ENCODE measurements around the gene CRISP2. TPM values are rescaled to one million over a fixed set of nuclear protein-coding genes. Genes with fewer than 3 reads are reported as not detected.

Gene CRISP2
- total and polyA plus RNA-seq, 2 donors, result not detected

GRCh38 chr6:49647476-49647875, 65.9 kb downstream of the CRISP2 start:
- DNase-seq (ENCODE audit: extremely low spot score), result no peak
- H3K4me1 ChIP-seq (ENCODE audit: insufficient read depth), result no peaks in the 10 kb centered on the region
- no peak overlapping the region for H3K4me3 ChIP-seq (ENCODE audit: low read depth, low read length)
- H3K36me3 ChIP-seq (ENCODE audit: insufficient read depth), result no peaks in the 10 kb centered on the region
- 87% methylated on average over 2 of the region's 2 CpGs for WGBS
- H3K27ac ChIP-seq (ENCODE audit: low read depth), result no peak overlapping the region

GRCh38 chr6:49646942-49647341, 66.4 kb downstream of the CRISP2 start:
- DNase-seq (ENCODE audit: extremely low spot score), result no peak
- Histone ChIP-seq H3K4me3 (ENCODE audit: low read depth, low read length) (no peak overlapping the region), H3K27ac (ENCODE audit: low read depth) (no peak overlapping the region), H3K36me3 (ENCODE audit: insufficient read depth) (no peaks in the 10 kb centered on the region), H3K4me1 (ENCODE audit: insufficient read depth) (no peaks in the 10 kb centered on the region)
- WGBS, result 62% methylated on average over 4 of the region's 4 CpGs

GRCh38 chr6:49646130-49646824, 67.1 kb downstream of the CRISP2 start:
- DNase-seq (ENCODE audit: extremely low spot score), result no peak
- H3K27ac ChIP-seq (ENCODE audit: low read depth), result no peak overlapping the region
- H3K4me3 ChIP-seq (ENCODE audit: low read depth, low read length), result no peak overlapping the region
- H3K4me1 ChIP-seq (ENCODE audit: insufficient read depth), result no peaks in the 10 kb centered on the region
- no peaks in the 10 kb centered on the region for H3K36me3 ChIP-seq (ENCODE audit: insufficient read depth)
- 87% methylated on average over 3 of the region's 3 CpGs for WGBS

GRCh38 chr6:49645139-49645538, 68.2 kb downstream of the CRISP2 start:
- Histone ChIP-seq H3K27ac (ENCODE audit: low read depth) (no peak overlapping the region), H3K36me3 (ENCODE audit: insufficient read depth) (no peaks in the 10 kb centered on the region), H3K4me3 (ENCODE audit: low read depth, low read length) (no peak overlapping the region), H3K4me1 (ENCODE audit: insufficient read depth) (no peaks in the 10 kb centered on the region)
- no peak for DNase-seq (ENCODE audit: extremely low spot score)
- WGBS, result 88% methylated on average over 3 of the region's 3 CpGs

Other genes starting within 250 kb of the CRISP2 start
- not detected for gene GLYATL3, start 213.6 kb downstream of the CRISP2 start, total RNA-seq
- gene GLYATL3, start 213.6 kb downstream of the CRISP2 start, polyA plus RNA-seq, result not detected
- gene C6orf141, start 162.9 kb downstream of the CRISP2 start, total RNA-seq, result 3.1 TPM
- gene C6orf141, start 162.9 kb downstream of the CRISP2 start, polyA plus RNA-seq, result 2.3 TPM
- gene RHAG, start 76.7 kb downstream of the CRISP2 start, total RNA-seq, result 1.0 TPM
- gene RHAG, start 76.7 kb downstream of the CRISP2 start, polyA plus RNA-seq, result 0.24 TPM
- 31.8 TPM for gene CRISP3, start 30.8 kb upstream of the CRISP2 start, total RNA-seq
- 0.65 TPM for gene CRISP3, start 30.8 kb upstream of the CRISP2 start, polyA plus RNA-seq
- not detected for gene PGK2, start 73.7 kb upstream of the CRISP2 start, total RNA-seq
- gene PGK2, start 73.7 kb upstream of the CRISP2 start, polyA plus RNA-seq, result not detected
- not detected for gene CRISP1, start 153.0 kb upstream of the CRISP2 start, total RNA-seq
- gene CRISP1, start 153.0 kb upstream of the CRISP2 start, polyA plus RNA-seq, result not detected

All from urinary bladder (tissue), 4 donors.